ENCODE results near the gene FARP2.
"Not testable (repeated sequence)": the region's sequence is repeated elsewhere in the genome, so short reads cannot be mapped to it uniquely, and the experiment has no call there.

FARP2 gene

DNA sequence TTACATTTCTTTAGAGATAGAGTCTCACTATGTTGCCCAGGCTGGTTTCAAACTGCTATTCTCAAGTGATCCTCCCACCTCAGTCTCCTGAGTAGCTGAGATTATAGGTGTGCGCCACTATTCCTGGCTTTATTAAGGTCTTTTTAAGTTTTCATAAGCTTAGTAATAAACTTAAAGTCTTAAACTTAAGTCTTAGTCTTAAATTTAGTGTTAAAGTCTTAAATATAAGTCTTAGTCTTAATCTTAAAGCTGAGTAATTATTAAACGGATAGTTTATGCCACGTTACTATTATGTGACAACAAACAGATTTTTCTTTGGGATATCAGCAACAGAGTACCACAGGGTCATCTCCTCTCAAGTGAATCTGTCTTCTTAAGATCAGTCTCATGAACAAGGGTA is 12.6 kb downstream of the FARP2 start:
- no peak for DNase-seq

DNA sequence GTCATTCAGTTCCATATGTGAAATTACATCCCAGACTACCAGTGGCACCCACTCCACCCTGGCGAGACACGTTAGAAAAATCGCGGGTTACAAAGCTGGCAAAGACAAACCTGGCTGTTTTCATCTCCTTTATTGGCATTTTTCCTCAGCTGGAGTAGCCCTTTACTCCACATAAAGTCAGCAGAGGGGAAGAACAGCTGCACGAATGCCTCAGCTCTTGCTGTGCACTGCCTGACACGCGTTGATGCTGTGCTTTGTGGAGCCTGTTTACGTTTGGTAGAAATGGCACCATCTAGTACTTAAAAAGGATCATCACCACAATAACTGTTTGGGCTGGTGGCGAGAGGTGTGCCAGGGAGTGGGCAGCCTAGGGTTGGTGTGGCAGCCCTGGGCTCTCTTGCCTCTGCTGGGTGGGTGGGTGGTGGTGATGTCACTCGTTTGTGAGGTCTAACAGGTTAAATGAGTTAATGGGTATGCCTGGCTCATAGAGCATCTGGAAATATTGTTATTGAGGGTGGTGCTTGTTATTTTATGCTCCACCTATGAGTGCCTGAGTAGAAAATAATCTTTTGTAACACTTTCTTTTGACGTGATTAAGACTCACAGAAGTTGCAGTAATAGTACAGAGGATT is 16.4 kb downstream of the FARP2 start:
- DNase-seq, result no peak

GRCh38 chr2:241373446-241373845 is 17.4 kb downstream of the FARP2 start:
- no peak for DNase-seq

DNA sequence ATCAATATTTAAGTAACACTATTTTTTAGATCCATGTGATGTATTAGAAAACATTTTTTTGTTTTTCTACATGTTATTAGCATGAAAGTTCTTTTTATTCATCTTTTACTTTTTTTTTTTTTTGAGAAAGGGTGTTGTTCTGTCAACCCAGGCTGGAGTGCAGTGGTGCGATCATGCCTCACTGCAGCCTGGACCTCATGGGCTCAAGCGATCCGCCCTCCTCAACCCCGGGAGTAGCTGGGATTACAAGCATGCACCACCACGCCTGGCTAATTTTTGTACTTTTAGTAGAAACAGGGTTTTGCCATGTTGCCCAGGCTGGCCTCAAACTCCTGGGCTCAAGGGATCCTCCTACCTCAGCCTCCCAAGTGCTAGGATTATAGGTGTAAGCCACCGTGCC is 17.8 kb downstream of the FARP2 start:
- not testable (repeated sequence) for DNase-seq

DNA sequence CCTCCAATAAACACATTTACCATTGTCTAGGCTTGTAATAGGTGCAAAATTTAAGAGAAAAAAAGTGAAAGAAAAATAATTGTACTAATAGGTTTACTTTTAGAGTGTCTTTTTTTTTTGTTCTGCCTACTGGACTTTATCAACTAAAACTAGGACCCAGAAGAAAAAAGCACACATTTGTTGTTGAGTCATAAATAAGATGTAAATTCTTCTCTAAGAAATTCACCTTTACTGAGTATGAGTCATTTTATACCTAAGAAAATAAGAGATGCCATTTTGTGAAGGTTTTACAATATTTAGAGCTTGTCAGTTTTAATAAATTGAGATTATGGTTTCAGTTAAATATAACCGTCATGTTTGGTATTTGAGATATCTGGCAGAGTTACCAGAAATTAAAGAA is 19.2 kb downstream of the FARP2 start:
- DNase-seq, result no peak

DNA sequence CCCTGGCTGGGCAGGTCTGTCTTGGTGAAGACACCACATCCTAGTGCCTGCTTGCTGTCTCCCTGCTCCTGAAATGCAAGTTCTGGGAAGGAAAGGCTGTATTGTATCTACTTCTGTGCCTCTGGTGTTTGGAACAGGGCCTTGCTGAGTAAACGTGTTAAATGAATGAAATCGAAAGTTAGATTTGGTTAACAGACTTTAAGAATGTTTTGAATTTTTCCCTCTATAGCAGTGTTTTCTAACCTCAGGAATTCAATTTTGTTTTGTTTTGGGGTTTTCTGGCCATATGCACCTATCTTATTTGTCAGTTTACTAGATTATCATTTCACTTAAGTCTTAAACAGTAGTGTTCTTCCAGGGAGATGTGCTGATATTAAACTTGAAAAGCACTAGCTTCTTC is 20.7 kb downstream of the FARP2 start:
- DNase-seq, result no peak

DNA sequence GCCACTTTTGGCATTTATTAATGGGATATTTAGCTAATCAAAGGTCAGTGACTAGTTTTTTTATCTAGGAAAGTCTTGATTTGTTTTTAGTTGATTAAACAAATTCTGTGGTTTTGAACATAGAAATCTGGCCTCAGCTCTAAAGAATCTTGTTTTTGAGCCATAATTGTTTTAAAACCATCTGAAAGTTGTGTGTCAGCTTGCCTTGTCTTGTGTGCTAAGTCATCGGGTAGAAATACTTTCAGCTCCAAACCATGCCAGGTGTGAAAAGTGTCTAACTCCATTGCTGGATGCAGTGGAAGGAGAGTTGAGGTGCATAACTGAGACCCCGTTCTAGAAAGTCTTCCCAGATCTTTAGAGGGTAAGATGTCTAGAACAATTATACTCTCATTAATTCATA is 22.7 kb downstream of the FARP2 start:
- no peak for DNase-seq

- DNase-seq, result no peak
Measured at GRCh38 chr2:241379481-241380480, 23.7 kb downstream of the FARP2 start.

GRCh38 chr2:241381872-241382271 is 25.8 kb downstream of the FARP2 start:
- no peak for DNase-seq

GRCh38 chr2:241385450-241385849 is 29.4 kb downstream of the FARP2 start:
- DNase-seq, result not testable (repeated sequence)

- no peak for DNase-seq
Measured at GRCh38 chr2:241386519-241386918, 30.4 kb downstream of the FARP2 start.

- DNase-seq, result no peak
Measured at GRCh38 chr2:241389697-241390096, 33.6 kb downstream of the FARP2 start.

DNA sequence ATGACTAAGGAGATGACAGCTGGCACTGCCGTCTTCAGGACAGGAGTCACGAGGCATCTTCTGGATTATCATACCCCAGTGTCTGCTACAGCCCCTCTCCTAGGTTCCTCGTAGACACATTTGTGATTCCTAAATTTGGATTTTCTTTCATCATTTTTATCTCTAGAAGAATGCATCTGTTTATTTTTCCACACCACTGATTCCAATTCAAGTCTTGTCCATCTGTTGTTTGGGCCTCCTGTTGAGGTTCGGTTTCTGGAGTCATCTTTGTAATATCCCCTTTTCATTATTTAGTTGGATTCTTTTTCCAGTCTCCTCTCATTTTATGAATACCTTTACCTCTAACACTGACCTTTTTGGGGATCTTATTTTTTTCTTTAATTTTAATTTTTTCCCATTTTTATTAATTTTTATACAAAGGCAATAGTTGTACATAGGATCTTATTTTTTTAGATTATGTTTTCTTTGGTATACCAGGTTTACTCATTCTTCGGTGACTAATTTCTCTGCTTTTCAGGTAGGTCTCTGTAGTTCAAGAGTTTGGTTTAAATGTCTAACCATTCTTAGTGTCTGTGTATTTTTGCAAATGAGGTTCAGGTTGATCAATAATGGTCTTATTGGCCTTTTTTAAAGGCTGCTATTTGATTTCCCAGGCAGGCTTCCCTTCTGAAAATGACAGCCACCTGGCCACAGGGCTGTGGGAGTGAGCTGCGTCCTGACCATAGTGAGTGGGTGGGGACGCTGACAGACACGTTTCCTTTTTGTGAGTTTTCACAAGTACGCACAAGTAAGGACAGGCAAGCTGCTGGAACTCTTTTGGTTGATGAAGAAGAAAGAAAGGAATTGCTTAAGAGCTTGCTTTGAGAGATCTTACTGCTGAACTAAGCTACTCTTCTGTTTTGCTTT is 34.5 kb downstream of the FARP2 start:
- no peak for DNase-seq

DNA sequence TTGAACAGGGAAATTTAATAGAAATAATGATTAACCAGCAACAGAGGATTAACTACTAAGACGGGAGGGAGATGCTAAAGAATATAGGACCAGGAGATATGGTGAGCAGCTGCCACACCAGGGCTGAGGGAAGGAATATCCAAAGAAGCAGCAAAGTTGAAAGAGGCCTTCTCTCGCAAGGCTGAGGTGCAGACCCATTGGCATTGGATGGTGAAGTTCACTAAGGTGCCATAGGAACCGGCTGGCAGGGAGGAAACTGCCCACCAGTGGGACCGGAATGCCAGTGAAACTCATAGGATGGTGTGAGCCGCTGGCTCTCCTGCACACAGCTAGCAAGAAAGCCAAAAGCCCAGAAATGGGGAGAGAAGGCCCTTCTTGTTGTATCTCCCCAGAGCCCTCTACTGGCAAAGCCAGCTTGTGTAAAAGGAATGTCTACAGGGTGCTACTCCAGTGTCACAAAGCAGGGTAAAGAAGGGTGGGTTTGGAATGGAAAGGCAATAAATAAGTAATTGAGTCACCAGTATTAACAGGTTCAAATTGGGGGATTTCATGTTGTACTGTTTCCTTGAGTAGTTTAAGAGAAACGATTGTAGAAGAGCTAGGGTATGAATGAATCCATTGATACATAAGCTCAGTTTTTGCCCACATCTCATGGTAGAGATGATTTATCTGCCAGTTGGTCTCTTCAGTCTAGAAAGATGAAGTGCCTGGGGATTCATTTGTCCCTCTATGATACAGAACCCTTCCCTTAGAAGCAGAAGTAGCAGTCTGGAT is 36.0 kb downstream of the FARP2 start:
- no peak for DNase-seq

GRCh38 chr2:241392753-241393152 is 36.7 kb downstream of the FARP2 start:
- not testable (repeated sequence) for DNase-seq

DNA sequence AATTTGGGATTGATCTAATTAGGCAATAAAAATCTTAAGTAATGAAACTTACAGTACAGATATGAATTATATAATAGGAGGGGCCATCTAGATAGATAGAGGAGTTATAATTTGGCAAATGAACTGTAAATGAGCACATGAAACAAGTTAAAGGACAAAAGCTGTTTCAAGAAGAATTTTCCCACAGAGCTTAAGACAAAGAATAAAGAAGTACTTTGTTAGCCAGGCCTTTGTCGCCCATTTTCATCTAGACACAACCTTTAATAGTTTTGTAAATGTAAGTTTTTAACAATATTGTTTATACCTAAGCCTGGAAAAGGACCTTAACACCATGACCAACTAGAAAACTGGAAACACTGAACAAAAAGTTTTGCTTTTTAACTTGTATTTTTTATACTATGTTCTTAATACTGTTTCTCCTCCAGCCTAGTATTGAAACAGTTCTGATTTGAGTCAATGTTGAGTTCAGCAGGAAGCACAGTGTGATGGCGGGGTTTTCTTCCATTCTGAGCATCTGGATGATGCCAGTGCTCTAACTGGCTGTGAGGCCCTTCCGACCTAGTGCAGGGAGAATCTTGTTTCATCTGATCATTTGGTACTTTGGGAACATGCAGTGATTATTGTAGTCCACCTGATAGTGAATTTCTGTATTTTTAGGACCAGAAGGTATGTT is 37.6 kb downstream of the FARP2 start:
- DNase-seq, result no peak

GRCh38 chr2:241396809-241397208 is 40.7 kb downstream of the FARP2 start:
- DNase-seq, result not testable (repeated sequence)

DNA sequence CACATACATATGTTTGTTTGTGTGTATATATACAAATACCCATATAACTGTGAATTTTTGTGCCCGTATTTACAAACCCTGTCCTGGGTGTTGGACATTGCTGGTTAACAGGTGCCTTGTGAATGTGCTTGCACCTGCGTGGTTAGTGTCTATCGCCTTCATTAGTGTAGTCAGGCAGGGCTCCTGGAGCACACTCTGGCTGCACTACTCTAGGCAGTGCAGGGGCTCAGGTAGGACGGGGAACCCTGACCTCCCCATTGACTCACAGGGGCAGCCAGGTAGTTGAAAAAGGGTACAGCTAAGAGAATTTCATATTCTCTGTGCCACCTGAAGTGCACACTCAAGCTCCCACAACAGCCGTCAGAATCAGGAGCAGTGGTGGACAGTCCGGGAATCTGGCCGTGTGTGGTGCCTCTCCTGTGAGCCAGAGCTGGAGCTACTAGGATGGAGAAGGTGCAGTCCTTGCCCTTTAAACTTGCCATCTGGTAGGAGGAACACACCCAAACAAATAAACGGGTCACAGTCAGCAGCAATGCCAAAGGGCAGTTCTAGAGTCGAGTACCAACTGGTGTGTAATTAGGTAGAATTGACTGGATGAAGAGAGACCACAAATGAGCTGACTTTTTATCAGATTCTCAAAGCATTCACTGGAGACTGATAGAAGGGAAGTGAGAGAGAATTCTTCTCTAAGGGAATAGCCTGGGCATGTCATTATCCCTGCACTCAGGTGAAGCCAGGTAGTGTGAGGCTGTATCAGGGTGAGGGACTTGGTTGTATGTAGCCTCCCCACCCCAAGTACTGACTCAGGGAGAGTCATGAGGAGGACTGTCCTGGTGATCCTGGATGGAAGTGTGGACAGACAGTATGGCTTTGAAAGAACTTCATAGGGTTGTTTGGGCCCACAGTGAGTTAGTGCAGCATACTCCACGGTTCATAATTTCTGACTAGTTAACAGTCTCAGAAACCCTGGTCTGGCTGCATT is 44.1 kb downstream of the FARP2 start:
- no peak for DNase-seq

DNA sequence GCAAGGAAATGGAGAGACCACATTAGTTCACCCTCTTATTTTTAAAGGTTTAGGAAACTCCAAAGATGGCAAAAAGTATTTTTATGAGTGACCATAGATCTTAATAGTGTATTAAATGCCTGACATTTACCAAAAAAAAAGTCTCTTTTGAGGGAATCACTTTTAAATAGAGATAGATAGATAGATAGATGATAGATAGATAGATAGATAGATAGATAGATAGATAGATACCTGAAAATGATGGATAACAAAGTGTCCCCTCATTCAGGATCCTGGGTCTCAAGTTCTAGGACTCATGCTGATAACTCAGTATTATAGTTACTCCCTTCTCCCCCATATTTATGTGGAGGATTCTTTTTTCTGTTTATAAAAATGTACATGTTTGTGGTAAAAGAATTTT is 52.8 kb downstream of the FARP2 start:
- no peak for DNase-seq

DNA sequence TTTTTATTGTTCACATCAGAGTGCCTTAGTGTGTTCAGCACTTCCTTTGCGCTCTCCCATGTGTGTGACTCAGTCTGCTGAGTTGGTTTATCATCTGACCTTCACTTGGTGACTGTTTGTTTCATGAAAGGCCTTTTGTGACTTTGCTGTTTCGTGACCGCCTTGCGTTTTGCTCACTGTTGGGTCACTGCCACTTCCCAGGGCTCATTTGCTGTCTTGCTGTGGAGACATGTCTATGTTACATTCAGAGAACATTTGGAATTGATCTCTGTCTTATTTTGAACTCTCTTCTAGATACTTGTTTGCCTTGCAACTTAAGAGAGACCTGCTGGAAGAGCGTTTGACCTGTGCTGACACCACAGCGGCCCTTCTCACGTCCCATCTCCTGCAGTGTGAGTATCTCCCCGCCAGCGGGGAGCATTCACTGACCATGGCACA is 54.7 kb downstream of the FARP2 start:
- DNase-seq, result no peak

All from T-helper 9 cell (primary cell).